DOHH2 (cell line): Measurements from ENCODE around the gene BRCA1.

Source experiments
- EZH2phosphoT487 ChIP-seq: fragments of 200-600 bp; sonication (generic); IDR thresholded peaks from 2 replicates; pipeline ENCODE4 v1.6.1; 2017; ENCODE audit warnings: borderline replicate concordance, mild to moderate bottlenecking, antibody characterized with exemption, low read length, moderate library complexity, mixed read lengths
- TF ChIP-seq, protein P1 (sequence below): fragments of 200-600 bp; sonication (generic); IDR thresholded peaks from one replicate; pipeline ENCODE4 v1.5.1; 2014; ENCODE audit warnings: antibody characterized with exemption, mild to moderate bottlenecking, low read depth, low read length; ENCODE audit not compliant: poor library complexity, severe bottlenecking

DNA sequence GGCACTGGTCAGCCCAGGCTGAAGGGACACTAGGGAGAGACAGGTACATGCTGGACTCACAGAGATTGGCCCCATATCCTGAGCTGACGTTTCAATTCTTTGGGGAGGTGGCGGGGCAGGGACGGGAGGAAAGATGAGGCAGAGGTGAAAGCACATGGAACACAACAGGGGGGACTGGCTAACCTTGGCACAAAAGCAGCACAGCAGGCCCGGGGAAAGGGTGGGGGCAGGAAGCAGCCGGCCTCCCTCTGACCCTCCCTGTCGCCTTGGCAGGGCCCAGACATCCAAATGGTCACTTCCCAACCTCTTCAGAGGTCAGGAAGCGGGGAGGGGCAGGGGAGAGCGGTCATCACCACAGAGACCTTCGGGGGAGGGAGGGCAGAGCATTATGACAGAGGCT is 109.6 kb downstream of the BRCA1 start:
- TF ChIP-seq, protein P1, sequence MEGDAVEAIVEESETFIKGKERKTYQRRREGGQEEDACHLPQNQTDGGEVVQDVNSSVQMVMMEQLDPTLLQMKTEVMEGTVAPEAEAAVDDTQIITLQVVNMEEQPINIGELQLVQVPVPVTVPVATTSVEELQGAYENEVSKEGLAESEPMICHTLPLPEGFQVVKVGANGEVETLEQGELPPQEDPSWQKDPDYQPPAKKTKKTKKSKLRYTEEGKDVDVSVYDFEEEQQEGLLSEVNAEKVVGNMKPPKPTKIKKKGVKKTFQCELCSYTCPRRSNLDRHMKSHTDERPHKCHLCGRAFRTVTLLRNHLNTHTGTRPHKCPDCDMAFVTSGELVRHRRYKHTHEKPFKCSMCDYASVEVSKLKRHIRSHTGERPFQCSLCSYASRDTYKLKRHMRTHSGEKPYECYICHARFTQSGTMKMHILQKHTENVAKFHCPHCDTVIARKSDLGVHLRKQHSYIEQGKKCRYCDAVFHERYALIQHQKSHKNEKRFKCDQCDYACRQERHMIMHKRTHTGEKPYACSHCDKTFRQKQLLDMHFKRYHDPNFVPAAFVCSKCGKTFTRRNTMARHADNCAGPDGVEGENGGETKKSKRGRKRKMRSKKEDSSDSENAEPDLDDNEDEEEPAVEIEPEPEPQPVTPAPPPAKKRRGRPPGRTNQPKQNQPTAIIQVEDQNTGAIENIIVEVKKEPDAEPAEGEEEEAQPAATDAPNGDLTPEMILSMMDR, result no peak
- no peak for TF ChIP-seq EZH2phosphoT487
